COLO829 (cell line): Measurements from ENCODE around the gene HINT1.
"Not testable (repeated sequence)": the region's sequence is repeated elsewhere in the genome, so short reads cannot be mapped to it uniquely, and the experiment has no call there.

Experiments used
- DNase-seq: peaks from one replicate; pipeline ENCODE4 v3.0.0; 2012; ENCODE audit warnings: low spot score

The HINT1 gene

GRCh38 chr5:131170540-131171275 is 5.7 kb upstream of the HINT1 start, which contains the start of gene LYRM7:
Gene LYRM7, plus strand, starts transcription at chr5:131170944. Its CDS starts 77 bp downstream, at chr5:131171021.
- DNase-seq: peak; percentile 82

GRCh38 chr5:131169810-131170539 is 4.9 kb upstream of the HINT1 start:
- no peak for DNase-seq

- DNase-seq: no peak
Observed at GRCh38 chr5:131167615-131168014, 2.6 kb upstream of the HINT1 start.

GRCh38 chr5:131164191-131165118 is 601 bp downstream of the HINT1 start:
- DNase-seq: peak; percentile 13

GRCh38 chr5:131163276-131164119 is 1.6 kb downstream of the HINT1 start:
- no peak for DNase-seq

GRCh38 chr5:131160134-131160533 is 4.9 kb downstream of the HINT1 start:
- no peak for DNase-seq

GRCh38 chr5:131156957-131157356 is 8.1 kb downstream of the HINT1 start:
- no peak for DNase-seq

GRCh38 chr5:131156385-131156784 is 8.7 kb downstream of the HINT1 start:
- DNase-seq: no peak

- no peak for DNase-seq
Observed at GRCh38 chr5:131151216-131151615, 13.8 kb downstream of the HINT1 start.

- no peak for DNase-seq
Observed at GRCh38 chr5:131150408-131150807, 14.6 kb downstream of the HINT1 start.

GRCh38 chr5:131148835-131149234 is 16.2 kb downstream of the HINT1 start:
- DNase-seq: no peak

DNA sequence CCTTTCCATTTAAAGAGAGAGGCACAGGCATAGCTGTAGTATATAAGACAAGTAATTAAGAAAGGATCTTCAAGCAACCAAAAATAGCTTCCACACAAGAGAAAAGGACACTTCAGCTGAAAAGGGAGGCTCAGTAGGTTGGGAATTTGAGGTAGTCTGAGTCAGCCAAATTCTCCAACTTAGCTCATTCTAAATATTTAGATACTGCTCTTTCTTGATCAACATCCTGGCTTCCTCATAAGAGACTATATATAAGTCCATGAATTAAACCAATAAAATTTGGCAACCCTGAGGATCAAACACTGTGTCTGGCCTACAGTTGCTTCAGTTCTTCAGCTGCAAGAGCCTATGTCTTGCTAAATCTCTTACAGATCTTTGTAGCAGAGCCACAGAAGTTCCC is 17.8 kb downstream of the HINT1 start:
- DNase-seq: no peak

DNA sequence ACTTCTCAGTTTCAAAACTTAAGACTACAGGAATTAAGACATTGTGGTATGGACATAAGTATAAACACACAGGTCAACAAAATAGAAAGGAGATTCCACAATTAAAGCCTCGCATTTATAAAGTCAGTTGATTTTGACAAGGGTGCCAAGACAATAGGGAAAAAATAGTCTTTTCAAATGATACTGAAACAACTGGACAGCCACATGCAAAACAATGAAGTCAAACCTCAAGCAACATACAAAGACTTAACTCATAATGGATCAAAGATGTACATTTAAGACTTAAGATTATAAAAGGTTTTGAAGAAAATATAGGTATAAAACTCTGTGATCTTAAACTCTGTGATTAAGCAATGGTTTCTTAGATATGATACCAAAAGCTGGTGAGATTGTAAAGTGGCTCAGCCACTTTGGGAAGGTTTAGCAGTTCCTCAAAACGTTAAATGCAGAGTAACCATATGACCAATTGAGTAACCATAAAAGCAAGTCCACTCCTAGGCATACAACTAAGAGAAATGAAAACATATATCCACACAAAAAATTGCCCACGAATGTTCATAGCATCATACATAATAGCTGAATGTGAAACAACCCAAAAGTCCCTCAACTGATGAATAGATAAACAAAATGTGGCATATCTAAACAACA is 22.0 kb downstream of the HINT1 start:
- DNase-seq: no peak

DNA sequence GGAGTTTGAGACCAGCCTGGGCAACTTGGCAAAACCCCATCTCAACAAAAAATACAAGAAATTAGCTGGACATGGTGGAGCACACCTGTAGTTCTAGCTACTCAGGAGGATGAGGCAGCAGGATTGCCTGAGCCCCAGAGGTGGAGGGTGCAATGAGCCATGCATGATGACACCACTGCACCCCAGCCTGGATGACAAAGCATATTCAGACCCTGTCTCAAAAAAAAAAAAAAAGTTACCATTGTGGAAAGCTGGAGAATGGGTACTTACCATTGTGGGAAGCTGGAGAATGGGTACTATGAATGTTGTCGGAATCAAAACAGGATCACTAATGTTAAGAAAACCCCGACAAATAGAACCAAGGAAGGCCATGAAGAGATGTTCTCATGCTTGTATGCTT is 25.7 kb downstream of the HINT1 start:
- no peak for DNase-seq

- DNase-seq: not testable (repeated sequence)
Observed at GRCh38 chr5:131138406-131138805, 26.6 kb downstream of the HINT1 start.

GRCh38 chr5:131133091-131133490 is 32.0 kb downstream of the HINT1 start:
- DNase-seq: not testable (repeated sequence)

DNA sequence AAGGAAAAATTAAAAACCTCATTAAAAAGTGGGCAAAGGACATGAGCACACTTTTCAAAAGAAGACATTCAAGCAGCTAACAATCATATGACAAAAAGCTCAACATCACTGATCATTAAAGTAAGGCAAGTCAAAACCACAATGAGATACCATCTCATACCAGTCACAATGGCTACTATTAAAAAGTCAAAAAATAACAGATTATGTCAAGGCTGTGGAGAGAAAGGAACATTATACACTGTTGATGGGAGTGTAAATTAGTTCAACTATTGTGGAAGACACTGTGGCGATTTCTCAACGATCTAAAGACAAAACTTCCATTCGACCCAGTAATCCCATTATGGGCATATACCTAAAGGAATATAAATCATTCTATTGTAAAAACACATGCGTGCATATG is 35.8 kb downstream of the HINT1 start:
- DNase-seq: no peak

DNA sequence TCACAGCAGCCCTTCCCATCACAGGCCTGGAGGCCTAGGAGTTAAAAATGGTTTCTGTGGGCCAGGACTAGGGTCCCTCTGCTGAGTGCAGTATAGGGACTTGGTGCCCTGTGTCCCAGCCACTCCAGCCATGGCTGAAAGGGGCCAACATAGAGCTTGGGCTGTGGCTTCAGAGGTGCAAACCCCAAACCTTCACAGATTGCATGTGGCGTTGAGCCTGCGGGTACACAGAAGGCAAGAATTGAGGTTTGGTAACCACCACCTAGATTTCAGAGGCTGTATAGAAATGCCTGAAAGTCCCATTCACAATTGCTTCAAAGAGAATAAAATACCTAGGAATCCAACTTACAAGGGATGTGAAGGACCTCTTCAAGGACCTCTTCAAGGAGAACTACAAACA is 37.8 kb downstream of the HINT1 start:
- not testable (repeated sequence) for DNase-seq

GRCh38 chr5:131114754-131115153 is 50.3 kb downstream of the HINT1 start:
- DNase-seq: no peak

GRCh38 chr5:131112424-131112823 is 52.6 kb downstream of the HINT1 start:
- DNase-seq: no peak

DNA sequence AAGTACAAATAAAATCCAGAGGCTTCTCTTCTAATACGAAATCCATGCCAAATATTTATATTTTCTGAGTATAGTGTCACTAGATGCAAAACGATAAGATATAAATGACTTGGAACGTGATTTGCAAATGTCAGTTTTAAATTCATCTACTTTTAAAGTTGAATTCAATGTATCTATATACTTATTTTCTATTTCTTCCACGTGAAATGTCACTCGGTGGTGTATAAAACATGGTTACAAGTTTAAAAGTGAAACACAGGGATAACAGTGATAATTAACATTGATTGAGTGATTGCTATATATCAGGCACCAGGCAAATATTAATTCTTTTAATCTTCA is 54.8 kb downstream of the HINT1 start:
- DNase-seq: no peak
